H1 (cell line): ENCODE measurements around the gene NDUFAF8. TPM values are rescaled to one million over a fixed set of nuclear protein-coding genes. Genes with fewer than 3 reads are reported as not detected.

ENCODE experiments used
- CTCF ChIA-PET: fragments of 300-600 bp; sonication (Branson Sonifier 250); formaldehyde crosslinking; loops from one replicate; lab custom pipeline; 2021; ENCODE audit not compliant: partially characterized antibody; lab: Charles Lee
- POLR2A ChIA-PET: fragments of 300-600 bp; sonication (Branson Sonifier 250); formaldehyde crosslinking; loops from one replicate; lab custom pipeline; 2021; ENCODE audit warnings: inconsistent platforms; ENCODE audit not compliant: partially characterized antibody; lab: Charles Lee
- DNase-seq, 2 experiments: peaks; one replicate each; pipeline versions ENCODE4 v3.0.0 to v3.0.0-alpha.2; 2010 to 2022; ENCODE audit warnings: low spot score in 2 of 2, low read depth in 1 of 2, mixed read lengths in 1 of 2
- FAIRE-seq: peaks from 2 replicates; lab custom pipeline; 2011; peaks lifted over from hg19 to GRCh38; lab: Jason Lieb, UNC
- H2AFZ ChIP-seq: 2 replicates; pipeline ENCODE4 v1.8.1; 2012; ENCODE audit warnings: low read length, inconsistent platforms
- H2AK5ac ChIP-seq: 2 replicates; pipeline ENCODE4 v1.6.1; 2013; ENCODE audit warnings: low read depth, low read length
- H2BK120ac ChIP-seq: replicated peaks from 2 replicates; pipeline ENCODE3; 2013; ENCODE audit warnings: low read depth, low read length, inconsistent platforms
- H2BK12ac ChIP-seq: 2 replicates; pipeline ENCODE4 v1.6.1; 2013; ENCODE audit warnings: low read depth, low read length
- H2BK15ac ChIP-seq: 2 replicates; pipeline ENCODE4 v1.6.1; 2013; ENCODE audit warnings: low read length
- H2BK20ac ChIP-seq: 2 replicates; pipeline ENCODE4 v1.6.1; 2013; ENCODE audit warnings: low read length
- H2BK5ac ChIP-seq: 2 replicates; pipeline ENCODE4 v1.6.1; 2013; ENCODE audit warnings: low read depth, low read length
- H3K14ac ChIP-seq: 2 replicates; pipeline ENCODE4 v1.6.1; 2013; ENCODE audit warnings: inconsistent platforms; ENCODE audit not compliant: insufficient read length
- H3K18ac ChIP-seq: 2 replicates; pipeline ENCODE4 v1.6.1; 2013; ENCODE audit warnings: low read length; ENCODE audit errors: extremely low read depth
- H3K23ac ChIP-seq: 2 replicates; pipeline ENCODE4 v1.6.1; 2013; ENCODE audit warnings: inconsistent platforms; ENCODE audit not compliant: insufficient read length
- H3K23me2 ChIP-seq: 2 replicates; pipeline ENCODE4 v1.6.1; 2013; ENCODE audit warnings: low read depth, low read length
- H3K27ac ChIP-seq: 2 replicates; pipeline ENCODE4 v1.6.1; 2011; ENCODE audit warnings: low read depth, low read length, inconsistent platforms
- H3K27me3 ChIP-seq, 4 experiments: replicated peaks in 1 of 4; 1 replicate in 1 of 4; 2 replicates in 3 of 4; pipeline versions ENCODE4 v1.6.1 to v1.8.1; 2011 to 2013; ENCODE audit warnings: low read length in 3 of 4, mild to moderate bottlenecking in 3 of 4, inconsistent platforms in 2 of 4, mixed read lengths in 2 of 4, moderate library complexity in 1 of 4; ENCODE audit not compliant: control insufficient read depth in 3 of 4, insufficient read depth in 3 of 4; ENCODE audit errors: extremely low read depth in 1 of 4
- H3K36me3 ChIP-seq, 4 experiments: 2 replicates each; pipeline versions ENCODE4 v1.6.1 to v1.8.1; 2011 to 2013; ENCODE audit warnings: mild to moderate bottlenecking in 4 of 4, low read length in 3 of 4, moderate library complexity in 2 of 4, control low read depth in 1 of 4, inconsistent platforms in 1 of 4; ENCODE audit not compliant: insufficient read depth in 4 of 4, control insufficient read depth in 2 of 4
- H3K4ac ChIP-seq: replicated peaks from 2 replicates; pipeline ENCODE3; 2013; ENCODE audit warnings: low read length, low read depth, mixed read lengths, inconsistent platforms; ENCODE audit not compliant: insufficient read length
- H3K4me1 ChIP-seq, 4 experiments: replicated peaks in 1 of 4; 1 replicate in 1 of 4; 2 replicates in 3 of 4; pipeline versions ENCODE4 v1.6.1 to v1.8.1; 2011 to 2013; ENCODE audit warnings: low read length in 3 of 4, inconsistent platforms in 2 of 4, mixed read lengths in 1 of 4; ENCODE audit not compliant: insufficient read depth in 4 of 4, control insufficient read depth in 3 of 4
- H3K4me2 ChIP-seq, 2 experiments: 2 replicates each; pipeline versions ENCODE4 v1.6.1 to v1.8.1; 2011 to 2013; ENCODE audit warnings: low read depth in 2 of 2, low read length in 2 of 2, control low read depth in 1 of 2, inconsistent platforms in 1 of 2, mild to moderate bottlenecking in 1 of 2; ENCODE audit not compliant: insufficient read depth in 1 of 2
- H3K4me3 ChIP-seq, 4 experiments: fragments of 200-600, 300-600 bp in 1 of 4; sonication (generic), shearing (Covaris generic), sonication (Bioruptor Twin) in 1 of 4; 2 replicates each; pipeline versions ENCODE4 v1.5.1 to v1.8.1; 2011 to 2016; ENCODE audit warnings: low read length in 4 of 4, low read depth in 3 of 4, control low read depth in 2 of 4, inconsistent platforms in 2 of 4, mild to moderate bottlenecking in 2 of 4, mixed read lengths in 1 of 4, moderate library complexity in 1 of 4; ENCODE audit not compliant: insufficient read depth in 2 of 4; ENCODE audit errors: extremely low read depth in 1 of 4
- H3K56ac ChIP-seq: replicated peaks from 2 replicates; pipeline ENCODE3; 2013; ENCODE audit warnings: low read depth, mild to moderate bottlenecking, mixed read lengths, low read length, inconsistent platforms; ENCODE audit not compliant: insufficient read length
- H3K79me1 ChIP-seq: 2 replicates; pipeline ENCODE4 v1.6.1; 2013; ENCODE audit warnings: low read depth, low read length, control low read depth
- H3K79me2 ChIP-seq, 2 experiments: 2 replicates each; pipeline versions ENCODE4 v1.6.1 to v1.8.1; 2012 to 2013; ENCODE audit warnings: low read length in 2 of 2, mild to moderate bottlenecking in 2 of 2, inconsistent platforms in 1 of 2; ENCODE audit not compliant: insufficient read depth in 2 of 2, control insufficient read depth in 1 of 2
- H3K9ac ChIP-seq, 4 experiments: replicated peaks in 1 of 4; 1 replicate in 1 of 4; 2 replicates in 3 of 4; pipeline versions ENCODE4 v1.6.1 to v1.8.1; 2011 to 2013; ENCODE audit warnings: low read depth in 3 of 4, low read length in 3 of 4, control low read depth in 2 of 4, mild to moderate bottlenecking in 2 of 4, moderate library complexity in 2 of 4, inconsistent platforms in 1 of 4; ENCODE audit errors: extremely low read depth in 1 of 4
- H3K9me3 ChIP-seq, 2 experiments: 2 replicates each; pipeline versions ENCODE4 v1.6.1 to v1.8.1; 2012 to 2013; ENCODE audit warnings: mild to moderate bottlenecking in 2 of 2, moderate library complexity in 2 of 2, control low read depth in 1 of 2, inconsistent platforms in 1 of 2, low read depth in 1 of 2, low read length in 1 of 2, mixed read lengths in 1 of 2; ENCODE audit not compliant: insufficient read depth in 2 of 2
- H4K20me1 ChIP-seq, 2 experiments: replicated peaks in 1 of 2; 2 replicates each; pipeline versions ENCODE3 to v1.8.1; 2011 to 2013; ENCODE audit warnings: inconsistent platforms in 2 of 2, low read length in 2 of 2, mild to moderate bottlenecking in 1 of 2; ENCODE audit not compliant: insufficient read depth in 2 of 2, control insufficient read depth in 1 of 2
- H4K5ac ChIP-seq: 2 replicates; pipeline ENCODE4 v1.6.1; 2013; ENCODE audit warnings: low read length, low read depth, mixed read lengths, inconsistent platforms; ENCODE audit not compliant: insufficient read length
- H4K8ac ChIP-seq: 2 replicates; pipeline ENCODE4 v1.8.0; 2013; ENCODE audit warnings: mild to moderate bottlenecking, moderate library complexity, low read length, inconsistent platforms; ENCODE audit not compliant: insufficient read depth; ENCODE audit errors: extremely low read depth
- H4K91ac ChIP-seq: replicated peaks from 2 replicates; pipeline ENCODE3; 2013; ENCODE audit warnings: low read length, mixed read lengths, inconsistent platforms; ENCODE audit not compliant: insufficient read length
- BACH1 ChIP-seq: IDR thresholded peaks from 2 replicates; pipeline ENCODE4 v1.6.1; 2012; ENCODE audit warnings: low read length, improper control_type of control experiment
- FOSL1 ChIP-seq: IDR thresholded peaks from 2 replicates; pipeline ENCODE4 v1.6.1; 2011; ENCODE audit warnings: mild to moderate bottlenecking, low read depth, low read length, moderate library complexity; ENCODE audit not compliant: insufficient read depth
- GTF2F1 ChIP-seq: IDR thresholded peaks from 2 replicates; pipeline ENCODE4 v1.6.1; 2012; ENCODE audit warnings: low read depth, low read length, improper control_type of control experiment, borderline replicate concordance
- NANOG ChIP-seq: IDR thresholded peaks from 2 replicates; pipeline ENCODE4 v1.6.1; 2011; ENCODE audit warnings: low read length, low read depth, mild to moderate bottlenecking, inconsistent platforms; ENCODE audit not compliant: insufficient read depth, poor library complexity, severe bottlenecking
- POLR2A ChIP-seq, 2 experiments: IDR thresholded peaks; 1 replicate in 1 of 2; 2 replicates in 1 of 2; pipeline ENCODE4 v1.6.1; 2011; ENCODE audit warnings: low read depth in 2 of 2, low read length in 2 of 2, mild to moderate bottlenecking in 2 of 2; ENCODE audit errors: control extremely low read depth in 1 of 2
- POU5F1 ChIP-seq: IDR thresholded peaks from 2 replicates; pipeline ENCODE4 v1.6.1; 2011; ENCODE audit warnings: low read depth, mild to moderate bottlenecking, low read length, moderate library complexity
- RAD21 ChIP-seq, 2 experiments: IDR thresholded peaks in 1 of 2; conservative IDR thresholded peaks in 1 of 2; 2 replicates each; pipeline ENCODE4 v1.6.1; 2011; ENCODE audit warnings: low read depth in 2 of 2, low read length in 2 of 2, improper control_type of control experiment in 1 of 2, inconsistent platforms in 1 of 2, mild to moderate bottlenecking in 1 of 2, moderate library complexity in 1 of 2
- SAP30 ChIP-seq: fragments of 300-600 bp; sonication (generic); IDR thresholded peaks from 2 replicates; pipeline ENCODE4 v1.7.1; 2012; ENCODE audit warnings: low read length, moderate library complexity, mild to moderate bottlenecking, inconsistent platforms; ENCODE audit not compliant: insufficient read depth, insufficient replicate concordance
- TAF1 ChIP-seq: IDR thresholded peaks from 2 replicates; pipeline ENCODE4 v1.6.1; 2011; ENCODE audit warnings: mild to moderate bottlenecking, low read depth, low read length
- TBP ChIP-seq: IDR thresholded peaks from 2 replicates; pipeline ENCODE4 v1.6.1; 2011; ENCODE audit warnings: low read depth, low read length, improper control_type of control experiment
- YY1 ChIP-seq: IDR thresholded peaks from 2 replicates; pipeline ENCODE4 v1.6.1; 2011; ENCODE audit warnings: low read depth, mild to moderate bottlenecking, low read length
- WGBS, 2 experiments: shearing (Covaris generic) in 1 of 2; methylation state at CpG; one replicate each; pipeline versions ENCODE4 v1.1.6 to v1.1.7; 2013 to 2015; ENCODE audit warnings: low lambda C conversion rate in 2 of 2, mixed read lengths in 2 of 2, inconsistent platforms in 1 of 2, low coverage in 1 of 2, missing lambda C conversion rate in 1 of 2; ENCODE audit not compliant: insufficient replicate concordance in 2 of 2, insufficient coverage in 1 of 2, insufficient read length in 1 of 2; ENCODE audit errors: extremely low coverage in 1 of 2, missing lambda C conversion rate in 1 of 2; 5-methylcytosine and 5-hydroxymethylcytosine counted together
- polyA plus RNA-seq, 7 experiments: library from polyadenylated mRNA; depleted of rRNA in 3 of 7; stranded (reverse) in 5 of 7; unstranded in 2 of 7; fragments of >200 nt in 5 of 7; fragments of 200-250 nt in 2 of 7; gene quantifications; 1 replicate in 5 of 7; 2 replicates in 1 of 7; 4 replicates in 1 of 7; pipeline versions ENCODE4 v1.2.1 to v1.2.3, GENCODE V29; 2011 to 2013; ENCODE audit warnings: missing spikeins in 2 of 7, mixed read lengths in 2 of 7
- total RNA-seq: library from RNA; stranded (reverse); fragmentation: NEBNext Ultra II Directional; extraction: Animal tissue kit (Norgen Biotek cat#: 25700); gene quantifications from 2 replicates; pipeline ENCODE4 v1.2.1, GENCODE V29; 2021

The NDUFAF8 gene
- total and polyA plus RNA-seq, 2 of the 8 experiments (the other 6 are each of a cell fraction or from before 2014, with no cell fraction given) = 48.9 to 91.1 TPM

DNA sequence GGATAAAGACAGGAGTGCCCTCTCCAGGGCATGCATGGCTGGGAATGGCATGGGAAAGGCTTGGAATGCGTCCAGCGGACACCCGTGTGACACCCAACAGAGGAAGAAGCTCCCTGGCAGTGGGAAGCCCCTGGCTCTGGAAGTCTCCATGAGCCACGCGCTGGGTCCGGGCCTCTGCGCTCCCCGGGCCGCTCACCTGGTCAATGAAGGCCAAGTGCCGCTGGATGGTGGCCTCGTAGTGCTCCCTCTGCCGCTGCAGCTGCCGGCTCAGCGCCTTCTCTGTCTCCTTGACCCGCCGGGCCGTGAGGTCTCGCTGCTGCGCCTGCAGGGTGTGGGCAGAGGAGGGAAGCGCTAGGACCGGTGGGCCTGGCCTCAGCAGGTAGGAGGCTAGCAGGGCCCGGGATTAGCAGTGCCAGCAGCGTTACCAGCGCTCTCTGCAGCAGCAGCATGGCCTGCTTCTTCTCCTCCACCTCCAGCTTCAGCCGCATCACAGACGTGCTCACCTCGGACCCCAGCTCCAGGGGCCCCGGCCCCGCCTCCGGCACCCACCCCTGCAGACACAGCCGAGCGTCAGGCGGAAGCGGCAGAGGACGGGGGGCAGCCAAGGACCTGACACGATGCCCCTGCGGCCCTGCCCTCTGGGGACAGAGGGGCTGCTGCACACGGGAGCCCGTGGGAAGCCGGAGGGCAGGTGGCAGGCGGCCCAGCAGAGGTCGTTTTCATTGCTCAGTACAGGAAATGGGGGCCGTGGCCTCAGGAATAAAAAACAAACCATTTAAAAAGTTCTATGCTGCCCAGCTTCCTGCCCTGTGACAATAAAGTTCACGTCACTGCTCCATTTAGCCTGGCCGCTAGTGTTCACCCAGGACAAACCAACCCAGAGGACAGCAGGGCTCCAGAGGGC, 42.4 kb upstream of the NDUFAF8 start:
- ChIA-PET CTCF (interaction anchor here (0.8 to 3.7 kb wide), 4 partner anchors 24 to 75 kb away, joined by 3 to 16 read pairs (median 4); no protein-coding TSS in a partner anchor), POLR2A (no interaction called here)
- TF ChIP-seq POU5F1 (no peak), RAD21 (IDR thresholded peaks at IDR 0.05 in 1 of 2, conservative IDR thresholded peaks at IDR 0.05 in 1 of 2; ENCODE audit: low read depth in 2 of 2, low read length in 2 of 2) (no peak), YY1 (no peak), BACH1 (no peak), GTF2F1 (no peak), FOSL1 (no peak), TBP (no peak), POLR2A (IDR thresholded peaks at IDR 0.05; ENCODE audit: control extremely low read depth in 1 of 2, low read depth in 2 of 2, low read length in 2 of 2) (no peak), NANOG (no peak), TAF1 (no peak), SAP30 (no peak)

More for the DNA sequence above, 42.4 kb upstream of the NDUFAF8 start:
- Histone ChIP-seq H3K79me1 (no peaks in the 10 kb centered on the region), H3K14ac (no peak overlapping the region), H4K8ac (no peak overlapping the region), H3K18ac (no peak overlapping the region), H4K5ac (no peak overlapping the region), H4K91ac (no peak overlapping the region), H3K79me2 (no peaks in the 10 kb centered on the region), H2BK12ac (no peak overlapping the region), H3K9ac (no peak overlapping the region), H2BK120ac (no peak overlapping the region), H3K27me3 (no peaks in the 10 kb centered on the region), H3K56ac (no peak overlapping the region), H3K9me3 (no peaks in the 10 kb centered on the region), H2AFZ (no peak overlapping the region), H4K20me1 (peaks cover 0 to 5% of the 10 kb centered on the region in 2 experiments), H3K23me2 (no peaks in the 10 kb centered on the region), H3K23ac (no peak overlapping the region), H3K4me1 (no peaks in the 10 kb centered on the region; a peak in 1 of 7 replicates), H2BK5ac (no peak overlapping the region), H2BK20ac (no peak overlapping the region), H2BK15ac (no peak overlapping the region), H3K4ac (no peak overlapping the region), H3K27ac (no peak overlapping the region), H2AK5ac (no peak overlapping the region), H3K36me3 (peaks cover 2 to 26% (median 5%) of the 10 kb centered on the region in 4 experiments; a peak in 3 of 8 replicates), H3K4me2 (no peak overlapping the region), H3K4me3 (no peak overlapping the region)
- DNase-seq (no peak), FAIRE-seq (no peak)
- WGBS, 2 experiments = 97% methylated on average over 32 of the region's 45 CpGs; no CpG with 5 or more reads in 1 of the 2 experiments
